Mesendoderm (in vitro differentiated cells): Measurements from ENCODE around the gene ZBTB2.
"Not testable (repeated sequence)": the region's sequence is repeated elsewhere in the genome, so short reads cannot be mapped to it uniquely, and the experiment has no call there.

Source experiments
- DNase-seq: peaks from one replicate; pipeline ENCODE4 v3.0.0; 2013
- H2AK5ac ChIP-seq: 2 replicates; pipeline ENCODE4 v1.6.1; 2013; ENCODE audit warnings: low read length, inconsistent platforms
- H2BK120ac ChIP-seq: 2 replicates; pipeline ENCODE4 v1.6.1; 2013; ENCODE audit warnings: low read depth, mild to moderate bottlenecking, low read length, moderate library complexity, mixed read lengths
- H2BK15ac ChIP-seq: replicated peaks from 2 replicates; pipeline ENCODE4 v1.6.1; 2013; ENCODE audit warnings: low read depth, mild to moderate bottlenecking, moderate library complexity
- H2BK5ac ChIP-seq: 2 replicates; pipeline ENCODE4 v1.6.1; 2013; ENCODE audit warnings: low read length, inconsistent platforms
- H3K18ac ChIP-seq: 2 replicates; pipeline ENCODE4 v1.6.1; 2013; ENCODE audit warnings: mild to moderate bottlenecking, low read length, mixed read lengths
- H3K23ac ChIP-seq: one replicate; pipeline ENCODE4 v1.6.1; 2013; ENCODE audit warnings: low read length
- H3K27ac ChIP-seq: 2 replicates; pipeline ENCODE4 v1.5.1; 2013; ENCODE audit warnings: low read depth, mild to moderate bottlenecking, inconsistent platforms, low read length, moderate library complexity
- H3K27me3 ChIP-seq: 2 replicates; pipeline ENCODE4 v1.6.1; 2013; ENCODE audit warnings: low read length, control low read depth, mild to moderate bottlenecking, inconsistent platforms; ENCODE audit not compliant: insufficient read depth, poor library complexity
- H3K36me3 ChIP-seq: 2 replicates; pipeline ENCODE4 v1.6.1; 2013; ENCODE audit warnings: low read length, inconsistent platforms; ENCODE audit not compliant: control insufficient read depth, insufficient read depth
- H3K4ac ChIP-seq: one replicate; pipeline ENCODE4 v1.6.1; 2013; ENCODE audit warnings: low read depth, mild to moderate bottlenecking, low read length, moderate library complexity
- H3K4me1 ChIP-seq: 2 replicates; pipeline ENCODE4 v1.6.1; 2013; ENCODE audit warnings: low read depth, low read length, inconsistent platforms; ENCODE audit not compliant: control insufficient read depth
- H3K4me2 ChIP-seq: 2 replicates; pipeline ENCODE4 v1.6.1; 2013; ENCODE audit warnings: low read length
- H3K4me3 ChIP-seq: 2 replicates; pipeline ENCODE4 v1.5.1; 2013; ENCODE audit warnings: mild to moderate bottlenecking, low read length
- H3K56ac ChIP-seq: one replicate; pipeline ENCODE4 v1.6.1; 2013; ENCODE audit warnings: low read length
- H3K79me1 ChIP-seq: 2 replicates; pipeline ENCODE4 v1.6.1; 2013; ENCODE audit warnings: low read length, inconsistent platforms
- H3K79me2 ChIP-seq: 2 replicates; pipeline ENCODE4 v1.6.1; 2013; ENCODE audit warnings: mild to moderate bottlenecking, low read length; ENCODE audit not compliant: control insufficient read depth, insufficient read depth
- H3K9ac ChIP-seq: 2 replicates; pipeline ENCODE4 v1.6.1; 2013; ENCODE audit warnings: low read length, inconsistent platforms
- H4K5ac ChIP-seq: one replicate; pipeline ENCODE4 v1.6.1; 2013; ENCODE audit warnings: low read length
- H4K8ac ChIP-seq: one replicate; pipeline ENCODE4 v1.6.1; 2013; ENCODE audit warnings: low read depth, mild to moderate bottlenecking, control low read depth, low read length, moderate library complexity
- WGBS: extraction: QIAGEN DNeasy Blood & Tissue Kit; methylation state at CpG from one replicate; pipeline ENCODE4 v1.1.7; 2013; ENCODE audit warnings: low lambda C conversion rate, missing lambda C conversion rate; ENCODE audit not compliant: insufficient coverage; ENCODE audit errors: extremely low coverage; 5-methylcytosine and 5-hydroxymethylcytosine counted together

Gene ZBTB2

GRCh38 chr6:151321438-151321837 is 69.9 kb downstream of the ZBTB2 start:
- Histone ChIP-seq H3K79me2 (no peaks in the 10 kb centered on the region), H3K4me1 (no peaks in the 10 kb centered on the region), H2BK15ac (no peak overlapping the region), H4K5ac (no peak overlapping the region), H3K79me1 (peaks cover 2% of the 10 kb centered on the region), H3K56ac (no peak overlapping the region), H3K36me3 (no peaks in the 10 kb centered on the region), H3K4me3 (no peak overlapping the region), H2AK5ac (no peak overlapping the region), H4K8ac (no peak overlapping the region), H3K23ac (no peak overlapping the region), H3K18ac (no peak overlapping the region), H2BK5ac (no peak overlapping the region), H3K4me2 (no peak overlapping the region), H3K27ac (no peak overlapping the region), H3K4ac (no peak overlapping the region), H3K27me3 (no peaks in the 10 kb centered on the region), H2BK120ac (no peak overlapping the region), H3K9ac (no peak overlapping the region)
- WGBS: no CpG with 5 or more reads among the region's 1 CpG
- no peak for DNase-seq

DNA sequence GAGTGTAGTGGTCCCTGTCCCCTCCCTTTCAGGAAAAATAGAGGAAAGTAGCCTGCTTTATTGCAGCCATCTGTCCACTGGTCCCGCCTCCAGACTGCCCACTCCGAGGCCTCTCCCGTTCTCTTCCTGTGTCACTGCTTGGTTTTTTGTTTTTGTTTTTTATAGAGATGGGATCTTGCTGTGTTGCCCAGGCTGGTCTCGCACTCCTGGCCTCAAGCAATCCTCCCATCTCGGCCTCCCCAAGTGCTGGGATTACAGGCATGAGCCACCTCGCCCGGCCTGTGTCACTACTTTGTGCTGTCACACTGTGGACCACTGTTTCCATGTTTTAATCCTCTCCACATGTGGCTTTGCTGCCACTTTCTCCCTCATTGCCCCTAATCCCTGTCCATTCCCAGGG is 71.2 kb downstream of the ZBTB2 start:
- Histone ChIP-seq H2BK120ac (no peak overlapping the region), H4K5ac (no peak overlapping the region), H3K79me1 (peaks cover 3% of the 10 kb centered on the region), H2BK5ac (no peak overlapping the region), H3K18ac (no peak overlapping the region), H3K4me1 (no peaks in the 10 kb centered on the region), H2AK5ac (no peak overlapping the region), H2BK15ac (no peak overlapping the region), H4K8ac (no peak overlapping the region), H3K27ac (no peak overlapping the region), H3K4ac (no peak overlapping the region), H3K23ac (no peak overlapping the region), H3K4me2 (no peak overlapping the region), H3K27me3 (no peaks in the 10 kb centered on the region), H3K4me3 (no peak overlapping the region), H3K36me3 (no peaks in the 10 kb centered on the region), H3K56ac (no peak overlapping the region), H3K9ac (no peak overlapping the region), H3K79me2 (no peaks in the 10 kb centered on the region)
- WGBS: no CpG with 5 or more reads among the region's 7 CpGs
- DNase-seq: no peak

DNA sequence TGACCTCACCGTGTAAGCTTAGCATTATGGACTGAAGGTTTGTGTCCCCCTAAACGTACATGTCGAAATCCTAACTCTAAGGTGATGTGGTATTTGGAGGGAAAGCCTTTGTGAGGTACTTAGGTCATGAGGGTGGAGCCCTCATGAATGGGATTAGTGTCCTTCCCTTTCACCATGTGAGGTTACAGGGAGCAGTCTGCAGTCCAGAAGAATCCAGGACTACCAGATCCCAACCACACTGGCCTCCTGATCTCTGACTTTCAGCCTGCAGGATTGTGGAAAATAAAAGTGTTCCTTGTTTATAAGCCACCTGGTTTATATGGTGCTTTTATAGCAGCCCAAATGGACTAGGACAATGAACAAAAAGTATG is 73.4 kb downstream of the ZBTB2 start:
- Histone ChIP-seq H3K4me3 (no peak overlapping the region), H2BK120ac (no peak overlapping the region), H3K18ac (no peak overlapping the region), H2BK15ac (no peak overlapping the region), H3K27ac (no peak overlapping the region), H2BK5ac (no peak overlapping the region), H3K9ac (no peak overlapping the region), H3K36me3 (no peaks in the 10 kb centered on the region), H2AK5ac (no peak overlapping the region), H4K5ac (no peak overlapping the region), H3K4me1 (no peaks in the 10 kb centered on the region), H4K8ac (no peak overlapping the region), H3K4ac (no peak overlapping the region), H3K56ac (no peak overlapping the region), H3K79me2 (no peaks in the 10 kb centered on the region), H3K27me3 (no peaks in the 10 kb centered on the region), H3K4me2 (no peak overlapping the region), H3K23ac (no peak overlapping the region), H3K79me1 (peaks cover 3% of the 10 kb centered on the region)
- DNase-seq: no peak
- WGBS: no CpG with 5 or more reads among the region's 3 CpGs

DNA sequence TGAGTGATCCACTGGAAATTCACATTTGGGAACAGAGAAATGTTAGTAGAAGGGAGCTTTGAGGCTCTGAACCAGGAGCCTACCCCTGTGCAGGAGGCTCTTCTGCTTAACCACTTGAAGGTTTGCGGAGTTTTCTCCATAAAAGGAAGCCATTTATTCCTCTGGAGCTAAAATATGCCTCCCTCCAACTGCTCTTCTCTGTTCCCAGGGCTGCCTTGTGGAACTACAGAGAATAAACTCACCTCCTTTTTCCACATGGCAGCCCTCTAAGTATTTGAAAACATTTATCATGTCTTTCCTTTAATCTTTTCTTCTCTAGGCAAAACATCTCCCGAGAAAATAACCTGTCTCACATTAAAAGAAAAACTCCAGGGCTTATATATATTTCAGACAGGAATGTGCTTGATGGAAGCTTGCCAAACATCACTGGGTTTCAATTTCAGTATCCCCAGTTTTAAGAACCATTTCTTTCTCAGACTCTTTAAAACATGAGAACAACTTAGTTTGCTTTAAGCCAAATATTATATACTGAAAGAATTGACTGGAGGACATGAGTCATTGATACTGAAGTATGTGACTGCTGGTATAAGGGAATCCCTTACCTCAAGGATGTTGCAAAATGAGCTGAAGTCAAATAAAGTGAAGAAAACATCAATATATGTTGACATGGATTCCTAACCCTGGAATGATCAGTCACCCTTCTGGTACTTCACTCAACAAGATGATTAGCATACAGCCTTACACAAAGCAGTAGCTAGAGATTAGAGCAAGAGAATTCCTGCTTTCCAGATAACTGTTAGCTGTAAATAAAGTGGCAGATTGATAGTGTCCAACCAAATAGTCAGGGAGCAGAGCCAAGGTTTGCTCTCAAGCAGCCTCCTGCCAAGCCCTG is 74.0 kb downstream of the ZBTB2 start:
- Histone ChIP-seq H2BK15ac (no peak overlapping the region), H3K27me3 (no peaks in the 10 kb centered on the region), H4K8ac (peak overlapping the region; percentile 2), H3K4ac (no peak overlapping the region), H2BK120ac (no peak overlapping the region), H3K9ac (no peak overlapping the region), H3K4me2 (no peak overlapping the region), H2AK5ac (no peak overlapping the region), H4K5ac (no peak overlapping the region), H3K4me3 (no peak overlapping the region), H3K79me1 (peaks cover 3% of the 10 kb centered on the region), H3K23ac (no peak overlapping the region), H3K27ac (no peak overlapping the region), H2BK5ac (no peak overlapping the region), H3K36me3 (no peaks in the 10 kb centered on the region), H3K79me2 (no peaks in the 10 kb centered on the region), H3K56ac (no peak overlapping the region), H3K4me1 (no peaks in the 10 kb centered on the region), H3K18ac (peak overlapping the region; percentile 30)
- WGBS: no CpG with 5 or more reads among the region's 2 CpGs
- DNase-seq: peak; percentile 60

DNA sequence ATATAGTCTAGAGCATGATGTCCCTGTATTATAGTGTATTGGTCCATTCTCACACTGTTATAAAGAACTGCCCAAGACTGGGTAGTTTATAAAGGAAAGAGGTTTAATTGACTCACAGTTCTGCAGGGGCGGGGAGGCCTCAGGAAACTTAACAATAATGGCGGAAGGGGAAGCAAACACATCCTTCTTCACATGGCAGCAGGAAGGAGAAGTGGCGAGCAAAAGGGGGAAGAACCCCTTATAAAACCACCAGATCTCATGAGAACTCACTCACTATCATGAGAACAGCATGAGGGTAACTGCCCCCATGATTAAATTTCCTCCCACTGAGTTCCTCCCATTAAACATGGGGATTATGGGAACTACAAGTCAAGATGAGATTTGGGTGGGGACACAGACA is 75.7 kb downstream of the ZBTB2 start:
- not testable (repeated sequence) for H3K4me3 ChIP-seq, H3K36me3 ChIP-seq, H3K27me3 ChIP-seq, H3K79me1 ChIP-seq, H3K56ac ChIP-seq, H3K18ac ChIP-seq, H2BK5ac ChIP-seq, DNase-seq, H2BK15ac ChIP-seq, H2AK5ac ChIP-seq, H4K8ac ChIP-seq, H3K9ac ChIP-seq, H4K5ac ChIP-seq, H3K4me2 ChIP-seq, H3K79me2 ChIP-seq, H3K27ac ChIP-seq, H3K23ac ChIP-seq, H2BK120ac ChIP-seq, H3K4ac ChIP-seq, H3K4me1 ChIP-seq
- WGBS: no CpG with 5 or more reads among the region's 3 CpGs
